Tibial nerve (tissue), 4 donors: ENCODE results near the gene ZSCAN22. TPM values are rescaled to one million over a fixed set of nuclear protein-coding genes. Genes with fewer than 3 reads are reported as not detected.

Experiments used
- DNase-seq, 2 donors: peaks; one replicate each; pipeline ENCODE4 v3.0.0-alpha.2; 2019; ENCODE audit warnings: low spot score in 2 of 2
- H3K27ac ChIP-seq, 4 donors: fragments of 200-600 bp; sonication (generic) in 3 of 4; one replicate each; pipeline ENCODE4 v1.5.1; 2017 to 2019; ENCODE audit warnings: mild to moderate bottlenecking in 1 of 4
- H3K27me3 ChIP-seq, 2 donors: fragments of 200-600 bp; sonication (generic) in 1 of 2; one replicate each; pipeline versions ENCODE4 v1.5.1 to v1.6.0; 2017 to 2019
- H3K36me3 ChIP-seq, 3 donors: fragments of 200-600 bp; sonication (generic); one replicate each; pipeline ENCODE4 v1.5.1; 2018 to 2019
- H3K4me1 ChIP-seq, 4 donors: fragments of 200-600 bp; sonication (generic) in 3 of 4; one replicate each; pipeline ENCODE4 v1.5.1; 2017 to 2019
- H3K4me3 ChIP-seq, 4 donors: fragments of 200-600 bp; sonication (generic) in 3 of 4; one replicate each; pipeline ENCODE4 v1.5.1; 2017 to 2019; ENCODE audit warnings: mild to moderate bottlenecking in 1 of 4, moderate library complexity in 1 of 4
- H3K9me3 ChIP-seq, 4 donors: fragments of 200-600 bp; sonication (generic) in 3 of 4; one replicate each; pipeline ENCODE4 v1.5.1; 2017 to 2019
- CTCF ChIP-seq, 5 experiments: fragments of 200-600 bp in 3 of 5; fragments of 450-650 bp in 2 of 5; sonication (generic) in 3 of 5; IDR thresholded peaks; one replicate each; pipeline ENCODE4 v1.5.1; 2016 to 2019; ENCODE audit warnings: antibody characterized with exemption in 5 of 5, mild to moderate bottlenecking in 3 of 5, moderate library complexity in 2 of 5
- EP300 ChIP-seq, 2 donors: sonication (generic); formaldehyde crosslinking; IDR thresholded peaks; one replicate each; pipeline ENCODE4 v1.6.1; 2017; ENCODE audit warnings: antibody characterized with exemption in 2 of 2, mild to moderate bottlenecking in 1 of 2
- POLR2A ChIP-seq, 2 donors: fragments of 450-650 bp; IDR thresholded peaks; one replicate each; pipeline ENCODE4 v1.6.1; 2017; ENCODE audit warnings: antibody characterized with exemption in 2 of 2, mild to moderate bottlenecking in 2 of 2, moderate library complexity in 2 of 2
- WGBS, 2 donors: methylation state at CpG; one replicate each; pipeline ENCODE4 v1.1.5; 2018; 5-methylcytosine and 5-hydroxymethylcytosine counted together
- total RNA-seq, 4 donors: library from RNA; depleted of rRNA; stranded (reverse); fragments of >200 nt; gene quantifications; one replicate each; pipeline ENCODE4 v1.1.0, GENCODE V29; 2016

The ZSCAN22 gene
- total RNA-seq: 1 to 10 TPM; 2.2 to 4.8 (median 4.2) TPM

GRCh38 chr19:58326914-58327726 lies at the start of gene ZSCAN22:
ZSCAN22 (plus strand) TSS chr19:58326994; CDS start chr19:58334803, 7,809 bp downstream.
- Histone ChIP-seq H3K27me3 (no peaks in the 10 kb centered on the region), H3K36me3 (peaks cover 0 to 17% (median 0%) of the 10 kb centered on the region in 3 donors), H3K9me3 (no peaks in the 10 kb centered on the region), H3K4me3 (peak within 1 kb of the TSS; percentile 70 to 84 (median 82)), H3K4me1 (peaks cover 0 to 33% (median 12%) of the 10 kb centered on the region in 4 donors), H3K27ac (peak within 1 kb of the TSS; percentile 92 to 96 (median 96))
- WGBS, 2 donors: 0 to 1% methylated on average over 51 to 60 of the region's 62 CpGs
- peak; percentile 95 to 97 for DNase-seq
- TF ChIP-seq CTCF (IDR thresholded peaks at IDR 0.05) (peak in 2 of 5 experiments; percentile 37 to 57), POLR2A (IDR thresholded peaks at IDR 0.05) (peak; percentile 65 to 74), EP300 (IDR thresholded peaks at IDR 0.05) (peak; percentile 49 to 93)

DNA sequence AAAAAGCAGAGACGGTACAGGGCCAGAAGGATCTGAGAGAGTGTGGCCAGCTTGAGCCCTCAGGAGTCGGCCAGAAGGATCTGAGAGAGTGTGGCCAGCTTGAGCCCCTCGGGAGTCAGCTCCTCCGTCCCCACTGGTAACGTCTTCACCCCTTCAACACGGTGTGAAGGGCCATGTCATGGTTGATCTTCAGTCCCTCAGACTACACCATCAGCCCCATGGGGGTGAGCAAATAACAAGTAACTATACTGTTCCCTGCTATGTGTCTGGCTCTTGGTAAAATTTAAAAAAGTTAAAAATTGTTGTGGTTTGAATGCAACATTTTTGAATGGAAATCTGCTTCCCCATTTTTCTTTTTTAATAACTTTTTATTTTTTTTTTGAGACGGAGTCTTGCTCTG lies 49.6 kb upstream of the ZSCAN22 start:
- Histone ChIP-seq H3K36me3 (peaks cover 0 to 70% (median 0%) of the 10 kb centered on the region in 3 donors), H3K27me3 (no peaks in the 10 kb centered on the region), H3K4me3 (no peak overlapping the region), H3K4me1 (peaks cover 0 to 21% (median 5%) of the 10 kb centered on the region in 4 donors), H3K27ac (no peak overlapping the region), H3K9me3 (peaks cover 0 to 73% (median 11%) of the 10 kb centered on the region in 4 donors)
- 96 to 97% methylated on average over 7 of the region's 7 CpGs for WGBS, 2 donors
- TF ChIP-seq POLR2A (IDR thresholded peaks at IDR 0.05): no peak
- no peak for DNase-seq

GRCh38 chr19:58277748-58278540 lies 48.9 kb upstream of the ZSCAN22 start:
- no peak for DNase-seq
- Histone ChIP-seq H3K9me3 (peaks cover 0 to 73% (median 11%) of the 10 kb centered on the region in 4 donors), H3K27ac (peak overlapping the region; percentile 78 to 93 (median 86)), H3K27me3 (no peaks in the 10 kb centered on the region), H3K4me3 (peak overlapping the region; percentile 83 to 97 (median 90)), H3K36me3 (peaks cover 0 to 68% (median 0%) of the 10 kb centered on the region in 3 donors), H3K4me1 (peaks cover 0 to 21% (median 5%) of the 10 kb centered on the region in 4 donors)
- TF ChIP-seq POLR2A (IDR thresholded peaks at IDR 0.05): no peak
- no peak for TF ChIP-seq CTCF (IDR thresholded peaks at IDR 0.05)
- no peak for TF ChIP-seq EP300 (IDR thresholded peaks at IDR 0.05)
- 43% methylated on average over 25 of the region's 25 CpGs for WGBS, 2 donors

GRCh38 chr19:58278541-58279041 lies 48.2 kb upstream of the ZSCAN22 start, which contains the start of gene ZNF8:
ZNF8 (plus strand) TSS chr19:58278955; CDS start chr19:58279082, 127 bp downstream.
- DNase-seq: peak; percentile 89 to 96
- Histone ChIP-seq H3K4me1 (peaks cover 0 to 21% (median 5%) of the 10 kb centered on the region in 4 donors), H3K9me3 (peaks cover 0 to 73% (median 8%) of the 10 kb centered on the region in 4 donors), H3K27ac (peak within 1 kb of the TSS; percentile 78 to 93 (median 86)), H3K27me3 (no peaks in the 10 kb centered on the region), H3K4me3 (peak within 1 kb of the TSS; percentile 83 to 97 (median 90)), H3K36me3 (peaks cover 0 to 68% (median 0%) of the 10 kb centered on the region in 3 donors)
- TF ChIP-seq EP300 (IDR thresholded peaks at IDR 0.05): peak; percentile 89 to 94
- peak in 3 of 5 experiments; percentile 7 to 38 (median 16) for TF ChIP-seq CTCF (IDR thresholded peaks at IDR 0.05)
- TF ChIP-seq POLR2A (IDR thresholded peaks at IDR 0.05): peak; percentile 43 to 46
- 1% methylated on average over 16 to 41 of the region's 42 CpGs for WGBS, 2 donors
